ENCODE measurements around the gene CDON. TPM values are rescaled to one million over a fixed set of nuclear protein-coding genes. Genes with fewer than 3 reads are reported as not detected.

Gene CDON
- total RNA-seq, 2 donors from 2014 or later, result 2.3 to 10.5 TPM

DNA sequence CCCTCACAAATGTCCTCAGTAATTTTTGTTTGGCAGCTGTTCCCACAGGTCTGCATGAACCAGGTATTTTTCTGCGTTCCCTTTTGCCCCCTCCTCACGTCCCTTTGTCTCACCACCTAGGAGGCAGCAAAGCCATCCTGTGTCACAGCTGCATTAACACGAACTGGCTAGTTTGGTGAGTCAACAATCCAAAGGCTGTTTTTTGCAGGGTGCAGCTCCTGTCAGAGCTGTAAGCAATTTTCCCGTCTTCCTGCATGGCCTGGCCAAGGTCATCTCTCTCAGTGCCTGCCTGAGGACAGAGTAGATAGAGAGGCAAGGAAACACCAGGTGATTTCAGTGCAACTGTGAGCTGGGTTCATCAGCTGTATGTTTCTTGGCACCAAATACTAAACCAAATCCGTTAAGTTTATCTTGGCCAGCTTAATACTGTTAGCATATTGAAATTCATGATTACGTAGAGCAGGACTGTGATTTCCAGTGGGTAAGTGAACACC, 137.4 kb downstream of the CDON start:
- H3K36me3 ChIP-seq, result no peaks in the 10 kb centered on the region
- H3K27me3 ChIP-seq, result no peaks in the 10 kb centered on the region
- DNase-seq, result peak; percentile 48
- no peaks in the 10 kb centered on the region for H3K4me1 ChIP-seq
- TF ChIP-seq, protein P1, sequence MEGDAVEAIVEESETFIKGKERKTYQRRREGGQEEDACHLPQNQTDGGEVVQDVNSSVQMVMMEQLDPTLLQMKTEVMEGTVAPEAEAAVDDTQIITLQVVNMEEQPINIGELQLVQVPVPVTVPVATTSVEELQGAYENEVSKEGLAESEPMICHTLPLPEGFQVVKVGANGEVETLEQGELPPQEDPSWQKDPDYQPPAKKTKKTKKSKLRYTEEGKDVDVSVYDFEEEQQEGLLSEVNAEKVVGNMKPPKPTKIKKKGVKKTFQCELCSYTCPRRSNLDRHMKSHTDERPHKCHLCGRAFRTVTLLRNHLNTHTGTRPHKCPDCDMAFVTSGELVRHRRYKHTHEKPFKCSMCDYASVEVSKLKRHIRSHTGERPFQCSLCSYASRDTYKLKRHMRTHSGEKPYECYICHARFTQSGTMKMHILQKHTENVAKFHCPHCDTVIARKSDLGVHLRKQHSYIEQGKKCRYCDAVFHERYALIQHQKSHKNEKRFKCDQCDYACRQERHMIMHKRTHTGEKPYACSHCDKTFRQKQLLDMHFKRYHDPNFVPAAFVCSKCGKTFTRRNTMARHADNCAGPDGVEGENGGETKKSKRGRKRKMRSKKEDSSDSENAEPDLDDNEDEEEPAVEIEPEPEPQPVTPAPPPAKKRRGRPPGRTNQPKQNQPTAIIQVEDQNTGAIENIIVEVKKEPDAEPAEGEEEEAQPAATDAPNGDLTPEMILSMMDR (IDR thresholded peaks at IDR 0.05), result no peak
- intact Hi-C loops (cut with DNase I), result no loop called here
- H3K27ac ChIP-seq, result no peak overlapping the region
- no peak overlapping the region for H3K9ac ChIP-seq (ENCODE audit: low read depth in 2 of 2, low read length in 2 of 2)
- no peak overlapping the region for H3K4me3 ChIP-seq
- H3K9me3 ChIP-seq, result no peaks in the 10 kb centered on the region

DNA sequence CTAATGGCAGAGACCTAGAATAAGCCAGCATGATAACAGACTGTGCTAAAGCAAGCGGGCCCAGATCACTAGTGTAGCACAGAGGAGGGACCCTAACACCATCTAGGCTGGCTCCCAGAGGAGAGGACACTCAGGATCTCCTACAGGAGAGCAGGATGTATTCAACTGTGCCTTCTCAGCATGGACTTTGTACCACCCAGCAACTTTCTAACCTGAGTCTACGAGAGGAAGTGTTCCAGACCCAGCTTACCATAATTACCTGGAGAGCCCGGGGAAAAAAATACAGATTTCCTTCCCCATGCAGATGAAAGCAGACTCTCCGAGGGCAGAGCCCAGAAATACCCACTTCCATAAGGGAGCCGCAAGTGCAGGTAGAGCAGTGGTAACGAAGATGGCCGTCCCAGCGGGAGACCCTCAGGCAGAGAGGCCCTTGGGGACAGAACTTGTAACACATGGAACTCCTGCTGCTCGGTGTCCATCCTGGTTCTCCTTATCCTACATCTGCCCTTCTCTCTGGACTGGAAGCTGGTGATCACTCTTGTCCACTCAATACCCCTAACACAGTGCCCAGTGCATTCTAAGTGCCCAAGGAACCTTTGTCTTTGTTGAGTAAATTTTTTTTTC, 138.2 kb downstream of the CDON start:
- DNase-seq, result no peak

DNA sequence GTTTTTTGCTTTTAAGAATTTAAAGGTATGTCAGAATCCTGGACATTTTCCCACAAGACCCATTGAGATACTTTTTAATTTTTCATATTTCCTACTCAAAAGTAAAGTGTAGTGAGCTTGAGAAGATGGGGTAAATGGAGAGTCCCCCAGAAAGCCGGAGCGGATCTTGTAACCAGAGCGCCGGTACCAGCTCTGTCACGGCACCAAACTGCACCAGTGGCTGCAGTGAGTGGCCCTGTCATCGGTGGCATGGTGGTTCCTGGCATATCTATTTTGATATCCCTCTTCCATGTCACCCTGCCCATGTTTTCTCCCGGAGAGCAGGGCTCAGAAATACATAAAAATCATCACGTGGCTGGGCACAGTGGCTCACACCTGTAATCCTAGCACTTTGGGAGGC, 139.0 kb downstream of the CDON start:
- intact Hi-C loops (cut with DNase I), result loop anchor here (2.0 kb wide), 1 partner anchor 271 kb away; no protein-coding TSS in a partner anchor
- no peaks in the 10 kb centered on the region for H3K9me3 ChIP-seq
- TF ChIP-seq, protein P1 (IDR thresholded peaks at IDR 0.05), result no peak
- H3K9ac ChIP-seq (ENCODE audit: low read depth in 2 of 2, low read length in 2 of 2), result no peak overlapping the region
- no peaks in the 10 kb centered on the region for H3K27me3 ChIP-seq
- H3K27ac ChIP-seq, result no peak overlapping the region
- no peaks in the 10 kb centered on the region for H3K4me1 ChIP-seq
- H3K4me3 ChIP-seq, result no peak overlapping the region
- DNase-seq, result no peak
- H3K36me3 ChIP-seq, result no peaks in the 10 kb centered on the region

More for the DNA sequence above, 138.2 kb downstream of the CDON start:
- no peak overlapping the region for H3K4me3 ChIP-seq
- H3K36me3 ChIP-seq, result no peaks in the 10 kb centered on the region
- H3K27me3 ChIP-seq, result no peaks in the 10 kb centered on the region
- intact Hi-C loops (cut with DNase I), result no loop called here
- H3K9ac ChIP-seq (ENCODE audit: low read depth in 2 of 2, low read length in 2 of 2), result no peak overlapping the region
- H3K9me3 ChIP-seq, result no peaks in the 10 kb centered on the region
- no peak overlapping the region for H3K27ac ChIP-seq
- no peaks in the 10 kb centered on the region for H3K4me1 ChIP-seq
- TF ChIP-seq, protein P1 (IDR thresholded peaks at IDR 0.05), result no peak

DNA sequence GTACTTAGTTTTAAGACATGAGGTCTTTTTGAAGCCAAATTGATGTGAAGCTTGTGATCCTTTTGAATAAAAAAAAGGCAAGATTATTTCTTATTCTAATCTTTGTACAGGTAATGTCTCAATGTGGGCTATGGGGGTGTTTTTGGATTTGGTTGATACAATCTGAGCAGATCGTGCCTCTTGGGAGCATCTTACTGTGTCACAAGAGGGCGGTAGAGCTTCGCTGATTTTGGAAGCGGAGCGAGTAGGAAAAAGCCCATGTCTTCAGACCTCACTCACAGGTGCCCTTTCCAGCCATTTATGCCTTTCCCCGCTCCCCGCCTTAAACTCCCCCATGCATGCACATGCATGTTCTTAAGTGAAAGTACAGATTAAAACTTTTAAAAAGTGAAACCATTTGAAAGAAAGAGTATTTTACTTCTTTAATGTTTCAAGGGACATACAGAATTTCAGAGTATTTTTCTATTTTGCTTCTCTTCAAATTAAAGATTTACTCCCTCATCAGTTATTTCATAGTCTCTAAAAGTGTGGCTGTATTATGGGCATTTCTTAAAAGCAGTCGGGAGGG, 139.6 kb downstream of the CDON start:
- intact Hi-C loops (cut with DNase I), result loop anchor here (2.0 kb wide), 1 partner anchor 272 kb away; no protein-coding TSS in a partner anchor
- no peaks in the 10 kb centered on the region for H3K36me3 ChIP-seq
- TF ChIP-seq, protein P1 (IDR thresholded peaks at IDR 0.05), result peak; percentile 74
- no peak overlapping the region for H3K4me3 ChIP-seq
- H3K9me3 ChIP-seq, result no peaks in the 10 kb centered on the region
- H3K27me3 ChIP-seq, result no peaks in the 10 kb centered on the region
- no peak overlapping the region for H3K27ac ChIP-seq
- H3K9ac ChIP-seq (ENCODE audit: low read depth in 2 of 2, low read length in 2 of 2), result no peak overlapping the region
- no peaks in the 10 kb centered on the region for H3K4me1 ChIP-seq
- peak; percentile 78 for DNase-seq

DNA sequence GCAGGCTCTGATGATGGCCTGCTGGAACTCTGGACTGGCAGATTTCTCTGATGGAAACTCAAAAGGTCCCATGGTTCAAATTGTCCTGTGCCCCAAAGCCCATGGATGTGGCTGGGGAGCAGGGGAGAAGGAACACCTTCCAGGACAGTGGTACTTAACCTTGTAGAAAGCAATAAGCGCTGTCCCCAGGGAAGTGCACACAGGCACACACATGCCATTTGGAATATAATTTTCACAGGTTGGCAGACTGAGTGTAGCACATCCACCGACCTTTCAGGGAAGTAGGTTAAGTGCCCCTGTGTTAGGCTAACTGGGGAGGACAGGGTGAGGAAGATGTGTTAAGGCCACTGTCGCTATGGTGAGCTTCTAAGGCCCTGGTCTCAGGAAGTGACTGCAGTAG, 140.5 kb downstream of the CDON start:
- no peak overlapping the region for H3K9ac ChIP-seq (ENCODE audit: low read depth in 2 of 2, low read length in 2 of 2)
- no peaks in the 10 kb centered on the region for H3K9me3 ChIP-seq
- H3K27me3 ChIP-seq, result no peaks in the 10 kb centered on the region
- no peaks in the 10 kb centered on the region for H3K4me1 ChIP-seq
- no peak for DNase-seq
- no peak overlapping the region for H3K27ac ChIP-seq
- no peaks in the 10 kb centered on the region for H3K36me3 ChIP-seq
- intact Hi-C loops (cut with DNase I), result loop anchor here (2.0 kb wide), 1 partner anchor 273 kb away; no protein-coding TSS in a partner anchor
- H3K4me3 ChIP-seq, result no peak overlapping the region
- TF ChIP-seq, protein P1 (IDR thresholded peaks at IDR 0.05), result no peak
